Stomach (tissue), 4 donors: ENCODE data around the gene VRK3.

Source experiments
- CTCF ChIP-seq, 7 experiments: fragments of 450-650 bp in 4 of 7; fragments of 200-600 bp in 3 of 7; sonication (generic) in 3 of 7; IDR thresholded peaks; one replicate each; pipeline ENCODE4 v1.5.1; 2016 to 2019; ENCODE audit warnings: antibody characterized with exemption in 7 of 7, control low read depth in 2 of 7, mild to moderate bottlenecking in 1 of 7
- POLR2AphosphoS5 ChIP-seq, 3 donors: sonication (generic); formaldehyde crosslinking; IDR thresholded peaks; one replicate each; pipeline ENCODE4 v1.6.1; 2016; ENCODE audit warnings: antibody characterized with exemption in 3 of 3

- no peak for TF ChIP-seq CTCF (IDR thresholded peaks at IDR 0.05)
- no peak for TF ChIP-seq POLR2AphosphoS5 (IDR thresholded peaks at IDR 0.05)
These were observed 71.8 kb downstream of the VRK3 start for GRCh38 chr19:49953416-49953815.
